ENCODE results near the gene CITED1. TPM values are rescaled to one million over a fixed set of nuclear protein-coding genes. Genes with fewer than 3 reads are reported as not detected.

Gene CITED1
- total RNA-seq, 1 experiment from 2014 or later = 2.8 TPM

- ChIA-PET POLR2A (no interaction called here), CTCF (interaction anchor here (0.6 kb wide), 1 partner anchor 22 kb away, joined by 3 read pairs; the partner anchor contains the start of gene RPS4X), RAD21 (ENCODE audit: low non-redundant PET in 1 of 2, low total read pairs in 2 of 2, uncharacterized antibody in 2 of 2, unreplicated experiment in 2 of 2) (no interaction called here)
- H3K27ac ChIP-seq (ENCODE audit: low read depth, low read length) = no peak overlapping the region
- no peak overlapping the region for H3K4me3 ChIP-seq (replicated peaks in 1 of 2; ENCODE audit: low read depth in 1 of 2, low read length in 2 of 2)
- no peak overlapping the region for H2AFZ ChIP-seq (ENCODE audit: low read depth, low read length, poor library complexity, severe bottlenecking)
- no peaks in the 10 kb centered on the region for H4K20me1 ChIP-seq (ENCODE audit: insufficient read depth)
- no peaks in the 10 kb centered on the region for H3K79me2 ChIP-seq (ENCODE audit: insufficient read depth, low read length)
- no TSS peak for BruUV-seq (replicated peaks)
- no peak overlapping the region for H3K4me2 ChIP-seq (ENCODE audit: low read length)
- no peaks in the 10 kb centered on the region for H3K9me2 ChIP-seq (ENCODE audit: insufficient read depth)
- H3K9me3 ChIP-seq (ENCODE audit: control insufficient read depth in 1 of 2, insufficient read depth in 1 of 2, low read depth in 1 of 2, low read length in 2 of 2) = no peaks in the 10 kb centered on the region
- H3K4me1 ChIP-seq (ENCODE audit: control insufficient read depth in 1 of 2, insufficient read depth in 2 of 2, low read length in 2 of 2) = peaks cover 0 to 9% of the 10 kb centered on the region in 2 experiments; a peak in 2 of 4 replicates
- intact Hi-C loops (cut with micrococcal nuclease) = no loop called here
- DNase-seq (ENCODE audit: low read depth, low spot score) (no peak), ATAC-seq (no peak)
- TF ChIP-seq POLR2AphosphoS5 (IDR thresholded peaks at IDR 0.05; ENCODE audit: low read depth, low read length) (no peak), TCF7L2 (IDR thresholded peaks at IDR 0.05; ENCODE audit: borderline replicate concordance, extremely low read depth, insufficient read depth, insufficient read length) (no peak), ZBTB33 (IDR thresholded peaks at IDR 0.05; ENCODE audit: extremely low read depth, insufficient replicate concordance, low read length) (no peak), CBX3 (IDR thresholded peaks at IDR 0.05; ENCODE audit: low read depth) (no peak), RAD21 (IDR thresholded peaks at IDR 0.05; ENCODE audit: low read depth) (no peak), ZFX (IDR thresholded peaks at IDR 0.05) (no peak), EGR1 (IDR thresholded peaks at IDR 0.05; ENCODE audit: low read depth) (no peak), ATF3 (IDR thresholded peaks at IDR 0.05) (no peak), ZNF274 (IDR thresholded peaks at IDR 0.05; ENCODE audit: low read depth, low read length) (no peak), CTCF (IDR thresholded peaks at IDR 0.05 in 2 of 3, conservative IDR thresholded peaks at IDR 0.05 in 1 of 3; ENCODE audit: borderline replicate concordance in 1 of 3, insufficient read depth in 1 of 3, low read depth in 2 of 3, low read length in 2 of 3) (no peak), SIN3A (IDR thresholded peaks at IDR 0.05; ENCODE audit: low read depth) (no peak), CEBPB (IDR thresholded peaks at IDR 0.05; ENCODE audit: low read depth) (no peak), EZH2phosphoT487 (IDR thresholded peaks at IDR 0.05; ENCODE audit: borderline replicate concordance) (no peak)
- H3K27me3 ChIP-seq (ENCODE audit: insufficient read depth, low read length) = no peaks in the 10 kb centered on the region
- H3K36me3 ChIP-seq (ENCODE audit: control insufficient read depth in 1 of 2, insufficient read depth in 2 of 2, low read length in 2 of 2) = no peaks in the 10 kb centered on the region
- H3K9ac ChIP-seq (ENCODE audit: low read length) = no peak overlapping the region
Measured at GRCh38 chrX:72254816-72255215, 50.9 kb downstream of the CITED1 start.
